Astrocyte of the spinal cord (primary cell): Measurements from ENCODE around the gene CHRNB2.
A peak's percentile ranks its signal among the peaks of the same experiment; 100 is the strongest.

Source experiments
- DNase-seq: peaks from one replicate; pipeline ENCODE4 v3.0.0; 2011; ENCODE audit warnings: low read depth, low spot score
- H3K4me3 ChIP-seq: 2 replicates; pipeline ENCODE4 v1.5.1; 2011; ENCODE audit warnings: low read depth, mild to moderate bottlenecking, low read length, moderate library complexity
- in situ Hi-C: cut with HindIII; loops from 2 replicates; pipeline ENCODE4 v1.10.0; 2017; ENCODE audit warnings: low sequenced_read_pairs
- TF ChIP-seq, protein P1 (sequence below): IDR thresholded peaks from 2 replicates; pipeline ENCODE4 v1.5.1; 2012; ENCODE audit warnings: low read depth, mild to moderate bottlenecking, low read length, inconsistent platforms

CHRNB2 gene

DNA sequence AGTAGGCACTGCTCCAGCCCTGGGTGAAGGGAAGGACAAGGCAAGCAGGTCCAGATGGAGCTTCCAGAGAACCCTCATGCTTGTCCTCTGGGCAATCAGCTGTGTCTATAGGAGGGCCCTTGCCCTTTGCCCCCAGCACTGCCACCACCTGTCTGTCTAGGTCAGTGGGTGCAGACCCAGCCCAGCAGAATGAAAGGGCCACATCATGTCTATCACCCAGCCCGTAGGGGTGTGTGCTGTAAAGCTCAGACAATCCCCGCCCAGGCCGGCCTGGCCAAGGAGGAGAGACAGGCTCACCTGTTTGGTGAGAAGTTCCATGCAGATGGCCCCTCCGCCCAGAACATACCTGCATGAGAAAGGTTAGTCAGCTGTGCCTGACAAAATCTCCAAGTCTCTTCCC, 16.1 kb upstream of the CHRNB2 start:
- DNase-seq: no peak
- in situ Hi-C loops: no loop called here
- TF ChIP-seq, protein P1, sequence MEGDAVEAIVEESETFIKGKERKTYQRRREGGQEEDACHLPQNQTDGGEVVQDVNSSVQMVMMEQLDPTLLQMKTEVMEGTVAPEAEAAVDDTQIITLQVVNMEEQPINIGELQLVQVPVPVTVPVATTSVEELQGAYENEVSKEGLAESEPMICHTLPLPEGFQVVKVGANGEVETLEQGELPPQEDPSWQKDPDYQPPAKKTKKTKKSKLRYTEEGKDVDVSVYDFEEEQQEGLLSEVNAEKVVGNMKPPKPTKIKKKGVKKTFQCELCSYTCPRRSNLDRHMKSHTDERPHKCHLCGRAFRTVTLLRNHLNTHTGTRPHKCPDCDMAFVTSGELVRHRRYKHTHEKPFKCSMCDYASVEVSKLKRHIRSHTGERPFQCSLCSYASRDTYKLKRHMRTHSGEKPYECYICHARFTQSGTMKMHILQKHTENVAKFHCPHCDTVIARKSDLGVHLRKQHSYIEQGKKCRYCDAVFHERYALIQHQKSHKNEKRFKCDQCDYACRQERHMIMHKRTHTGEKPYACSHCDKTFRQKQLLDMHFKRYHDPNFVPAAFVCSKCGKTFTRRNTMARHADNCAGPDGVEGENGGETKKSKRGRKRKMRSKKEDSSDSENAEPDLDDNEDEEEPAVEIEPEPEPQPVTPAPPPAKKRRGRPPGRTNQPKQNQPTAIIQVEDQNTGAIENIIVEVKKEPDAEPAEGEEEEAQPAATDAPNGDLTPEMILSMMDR: no peak
- H3K4me3 ChIP-seq: no peak overlapping the region

DNA sequence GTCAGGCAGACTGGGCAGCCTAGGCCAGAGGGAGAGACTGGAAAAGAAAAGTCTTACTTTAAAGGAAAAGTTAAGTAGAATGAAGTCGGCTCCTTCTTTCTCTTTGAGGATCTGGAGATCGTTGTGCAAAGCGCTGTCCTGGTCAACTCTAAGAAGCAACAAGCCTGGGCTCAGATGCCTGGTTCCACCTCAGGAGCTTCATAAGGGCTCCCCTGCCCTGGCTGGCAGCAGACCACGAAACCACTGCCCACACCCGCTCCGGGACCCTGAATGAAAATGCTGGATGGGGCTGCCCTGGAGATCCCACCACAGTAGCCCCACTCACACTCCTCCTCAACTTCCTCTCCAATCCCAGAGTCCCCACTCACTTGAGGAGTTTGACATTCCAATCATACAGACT, 15.5 kb upstream of the CHRNB2 start:
- in situ Hi-C loops: no loop called here
- no peak for DNase-seq
- TF ChIP-seq, protein P1: no peak
- no peak overlapping the region for H3K4me3 ChIP-seq

DNA sequence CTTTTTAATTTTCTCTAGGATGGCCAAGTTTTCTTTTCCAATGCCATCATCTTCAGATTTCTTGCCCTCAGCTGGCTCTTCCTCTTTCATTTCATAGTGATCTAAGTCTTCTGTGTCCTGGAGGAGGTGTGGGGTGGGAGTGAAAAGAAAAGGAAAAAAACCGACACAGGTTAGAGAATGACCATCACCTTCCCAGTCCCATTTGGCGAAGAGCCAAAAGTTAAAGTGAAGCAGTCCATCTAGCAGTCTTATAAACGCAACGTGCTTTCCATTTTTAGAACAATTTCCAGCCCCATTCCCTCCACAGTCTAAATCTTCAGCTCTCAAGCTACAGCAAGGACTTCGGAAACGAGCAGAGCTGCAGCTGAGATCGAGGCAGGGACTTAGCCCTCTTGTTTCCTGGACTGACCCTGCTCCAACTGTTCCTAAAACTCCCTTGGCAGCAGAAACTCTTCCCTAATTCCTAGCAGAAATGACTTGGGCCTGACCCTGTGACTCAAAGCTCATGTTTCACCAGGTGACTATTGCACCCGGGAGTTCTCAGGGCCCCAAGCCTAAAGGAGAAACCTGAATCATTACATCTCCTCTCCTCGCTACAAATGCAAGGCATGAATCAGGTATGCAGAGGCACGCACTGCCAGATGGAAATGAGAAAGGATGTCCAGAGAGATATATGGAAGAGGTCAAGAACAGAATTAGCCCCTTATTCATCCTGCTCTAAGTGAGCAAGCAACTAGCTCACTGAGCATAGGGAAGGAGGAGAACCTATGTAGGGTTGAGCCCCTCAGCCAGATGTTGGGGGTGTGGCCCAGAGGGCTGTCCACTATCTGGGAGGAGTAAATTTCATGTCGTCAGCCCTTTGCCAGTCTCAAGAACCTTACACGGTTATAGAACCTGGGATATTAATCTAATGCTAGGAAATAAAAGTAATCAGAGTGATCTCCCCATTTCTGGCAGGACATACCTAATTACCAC, 14.2 kb upstream of the CHRNB2 start:
- TF ChIP-seq, protein P1: no peak
- no peak overlapping the region for H3K4me3 ChIP-seq
- in situ Hi-C loops: no loop called here
- DNase-seq: no peak

DNA sequence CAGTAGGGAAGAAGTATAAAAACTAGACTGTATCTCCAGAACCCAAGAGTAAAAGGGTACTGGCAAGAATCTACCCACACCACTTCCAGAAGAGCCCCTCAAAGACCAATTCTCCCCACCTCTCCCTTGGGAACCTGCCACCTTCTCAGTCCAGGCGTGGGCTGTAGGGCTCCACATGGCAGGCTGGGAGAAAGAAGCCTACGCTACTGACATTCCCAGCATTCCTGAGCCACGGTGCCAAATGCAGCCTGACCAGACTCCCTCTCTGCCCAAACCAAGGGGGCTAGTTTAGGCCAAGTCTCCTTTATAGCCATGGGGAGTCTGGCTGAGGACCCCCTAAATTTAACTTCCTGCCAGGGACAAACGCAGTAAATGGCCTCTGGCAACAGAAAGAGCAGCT, 11.2 kb upstream of the CHRNB2 start:
- in situ Hi-C loops: no loop called here
- no peak for DNase-seq
- TF ChIP-seq, protein P1: no peak
- peak overlapping the region; percentile 66 for H3K4me3 ChIP-seq

DNA sequence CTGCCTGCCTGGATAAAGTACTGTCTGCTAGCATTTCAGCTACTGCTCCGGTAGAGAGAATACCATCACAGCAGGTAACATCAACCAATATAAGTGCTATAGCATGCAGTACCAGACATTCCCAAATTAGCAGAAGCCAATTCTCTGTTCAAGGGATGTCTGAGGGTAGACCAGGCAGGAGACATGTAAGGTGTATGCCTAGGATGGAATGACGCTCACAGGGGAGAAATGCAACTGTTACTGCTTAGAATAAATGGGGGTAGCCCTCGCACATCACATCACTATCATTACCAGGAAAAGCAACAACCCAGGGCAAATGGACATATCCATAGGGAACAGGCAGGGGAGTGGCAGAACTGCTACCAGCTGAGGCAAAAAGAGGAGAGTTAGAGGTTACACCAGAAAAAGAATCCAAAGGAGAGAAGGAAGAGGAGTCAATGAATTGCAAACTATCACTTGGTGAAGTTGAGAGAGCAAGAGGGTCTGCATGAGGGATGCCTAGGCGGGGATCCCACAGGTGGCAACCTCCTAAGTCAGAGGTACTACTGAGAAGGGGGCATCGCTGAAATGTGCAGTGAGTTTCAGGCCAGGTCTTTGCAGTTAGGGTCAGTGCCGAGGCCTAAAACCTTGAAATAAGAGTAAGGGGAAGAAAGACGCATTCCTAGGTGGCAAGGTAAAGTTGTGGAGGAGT, 10.2 kb upstream of the CHRNB2 start:
- no peak for DNase-seq
- H3K4me3 ChIP-seq: peak overlapping the region; percentile 66
- in situ Hi-C loops: no loop called here
- TF ChIP-seq, protein P1: no peak

DNA sequence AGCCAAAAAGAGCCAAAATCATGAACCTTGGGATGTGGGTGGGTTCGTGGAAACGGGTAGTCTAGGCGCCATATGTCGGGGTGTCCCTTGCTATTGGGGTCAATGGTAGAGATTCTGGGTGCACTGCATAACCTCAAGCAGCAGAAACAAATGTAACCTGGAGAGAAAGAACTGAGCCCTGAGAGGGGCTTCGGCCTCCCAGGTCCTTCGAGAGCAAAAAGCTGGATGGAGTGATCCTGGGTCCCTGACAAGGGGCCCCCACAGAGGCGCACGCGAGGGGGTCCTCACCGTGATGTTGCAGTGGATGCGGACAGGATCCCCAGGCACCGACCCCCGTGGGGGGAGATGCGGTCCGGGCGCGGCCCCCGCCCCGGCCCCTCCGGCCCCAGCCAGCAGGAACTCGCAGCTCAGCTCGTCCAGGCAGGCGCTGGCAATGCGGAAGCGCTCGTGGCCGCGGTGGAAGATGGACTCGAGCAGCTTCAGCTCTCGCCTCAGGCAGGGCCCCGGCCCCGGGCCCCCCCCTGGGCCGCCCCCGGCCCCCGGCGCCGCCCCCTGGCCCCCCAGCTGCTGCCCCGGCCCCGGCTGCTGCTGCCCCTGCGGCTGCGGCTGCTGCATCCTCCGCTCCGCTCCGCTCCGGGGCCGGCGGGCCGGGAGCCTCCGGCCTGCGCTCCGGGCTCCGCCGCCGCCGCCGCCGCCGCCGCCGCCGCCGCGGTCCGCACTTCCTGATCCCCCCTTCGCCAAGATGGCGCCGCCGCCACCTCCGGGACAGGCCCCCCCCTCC, 9.4 kb upstream of the CHRNB2 start, which contains the start of gene UBE2Q1:
TSS of gene UBE2Q1 (minus strand) at position 724 of the 781 bp plus-strand sequence. CDS start at position 615, 109 bp downstream.
- no peak for DNase-seq
- TF ChIP-seq, protein P1: no peak
- H3K4me3 ChIP-seq: peak within 1 kb of the TSS; percentile 66
- in situ Hi-C loops: no loop called here
